CD8-positive, alpha-beta memory T cell (primary cell): ENCODE measurements around the gene RTN4. TPM values are rescaled to one million over a fixed set of nuclear protein-coding genes. Genes with fewer than 3 reads are reported as not detected.

Experiments used
- CTCF ChIA-PET: fragments of 350-600 bp; sonication (Branson Sonifier 250); formaldehyde crosslinking; loops from one replicate; lab custom pipeline; 2021; ENCODE audit warnings: antibody characterized with exemption; lab: Charles Lee
- POLR2A ChIA-PET: fragments of 350-600 bp; sonication (Branson Sonifier 250); formaldehyde crosslinking; loops from one replicate; lab custom pipeline; 2021; ENCODE audit warnings: antibody characterized with exemption; lab: Charles Lee
- DNase-seq, 5 donors: peaks; one replicate each; pipeline versions ENCODE4 v3.0.0 to v3.0.0-alpha.2; 2020 to 2022; ENCODE audit warnings: mixed read lengths in 1 of 5
- H3K27ac ChIP-seq: one replicate; pipeline ENCODE4 v1.7.0; 2013; ENCODE audit warnings: low read depth, mild to moderate bottlenecking, low read length, moderate library complexity
- H3K27me3 ChIP-seq: 2 replicates; pipeline ENCODE4 v1.7.0; 2013; ENCODE audit warnings: low read length, mild to moderate bottlenecking; ENCODE audit not compliant: insufficient read depth, poor library complexity, severe bottlenecking
- H3K36me3 ChIP-seq: 2 replicates; pipeline ENCODE4 v1.7.0; 2013; ENCODE audit warnings: mild to moderate bottlenecking, low read length, moderate library complexity; ENCODE audit not compliant: insufficient read depth
- H3K4me1 ChIP-seq: 2 replicates; pipeline ENCODE4 v1.7.0; 2013; ENCODE audit warnings: mild to moderate bottlenecking, low read length, moderate library complexity; ENCODE audit not compliant: insufficient read depth
- H3K4me3 ChIP-seq: 2 replicates; pipeline ENCODE4 v1.7.0; 2013; ENCODE audit warnings: mild to moderate bottlenecking, low read length
- H3K9me3 ChIP-seq: 2 replicates; pipeline ENCODE4 v1.7.0; 2013; ENCODE audit warnings: mild to moderate bottlenecking, low read length
- H3K27ac Mint-ChIP-seq, 8 donors: one replicate each; pipeline ENCODE4 v1.8.0; 2020 to 2021; ENCODE audit warnings: mixed read lengths in 8 of 8, mild to moderate bottlenecking in 6 of 8, inconsistent platforms in 3 of 8, moderate library complexity in 3 of 8
- H3K27me3 Mint-ChIP-seq, 2 donors: one replicate each; pipeline ENCODE4 v1.8.0; 2020 to 2021; ENCODE audit warnings: mixed read lengths in 2 of 2, mild to moderate bottlenecking in 1 of 2, moderate library complexity in 1 of 2
- H3K36me3 Mint-ChIP-seq, 3 donors: one replicate each; pipeline ENCODE4 v1.8.0; 2020 to 2021; ENCODE audit warnings: mixed read lengths in 3 of 3, inconsistent platforms in 1 of 3, mild to moderate bottlenecking in 1 of 3
- H3K4me1 Mint-ChIP-seq, 3 donors: one replicate each; pipeline ENCODE4 v1.8.0; 2020 to 2021; ENCODE audit warnings: mixed read lengths in 3 of 3, inconsistent platforms in 1 of 3, mild to moderate bottlenecking in 1 of 3
- H3K4me3 Mint-ChIP-seq, 7 donors: one replicate each; pipeline ENCODE4 v1.8.0; 2020 to 2021; ENCODE audit warnings: mixed read lengths in 7 of 7, mild to moderate bottlenecking in 6 of 7, moderate library complexity in 4 of 7, inconsistent platforms in 2 of 7
- H3K9me3 Mint-ChIP-seq, 5 donors: one replicate each; pipeline ENCODE4 v1.8.0; 2020 to 2022; ENCODE audit warnings: mixed read lengths in 5 of 5, mild to moderate bottlenecking in 3 of 5, moderate library complexity in 2 of 5, inconsistent platforms in 1 of 5
- polyA plus RNA-seq: library from polyadenylated mRNA; unstranded; fragments of 300-500 nt; fragmentation: Illumina TruSeq; gene quantifications from one replicate; pipeline ENCODE4 v1.2.3, GENCODE V29; 2021
- total RNA-seq, 2 experiments: library from RNA; stranded (reverse); gene quantifications; one replicate each; pipeline ENCODE4 v1.2.3, GENCODE V29; 2021

Gene RTN4
- total and polyA plus RNA-seq, 3 experiments from 2014 or later = 100 to 110 (median 105) TPM

DNA sequence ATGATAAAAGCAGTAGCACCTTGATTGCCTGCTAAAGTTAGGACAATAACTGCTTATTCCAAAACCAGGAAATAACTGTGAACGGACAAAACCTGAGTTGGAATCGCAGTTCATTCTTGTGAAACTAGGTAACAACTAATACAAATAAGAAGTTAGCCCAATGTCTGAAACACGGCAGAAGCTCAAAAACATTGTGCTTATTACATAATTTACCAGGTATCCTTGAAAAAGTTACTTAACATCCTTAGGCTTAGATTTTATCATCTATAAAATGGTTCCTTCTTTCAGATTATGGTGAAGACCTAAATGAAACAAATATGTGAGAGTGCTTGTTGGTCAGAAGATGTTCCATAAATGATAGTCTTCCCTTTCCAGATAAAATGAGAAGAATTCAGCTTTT, 32.4 kb downstream of the RTN4 start:
- Histone ChIP-seq H3K27ac (no peak overlapping the region), H3K4me1 (peaks cover 8% of the 10 kb centered on the region), H3K4me3 (no peak overlapping the region), H3K9me3 (no peaks in the 10 kb centered on the region), H3K36me3 (no peaks in the 10 kb centered on the region), H3K27me3 (no peaks in the 10 kb centered on the region)
- ChIA-PET CTCF (interaction anchor here (2.9 kb wide), 1 partner anchor 150 kb away, joined by 11 read pairs; no protein-coding TSS in a partner anchor), POLR2A (no interaction called here)
- peaks cover 0 to 7% (median 0%) of the 10 kb centered on the region in 5 donors for H3K9me3 Mint-ChIP-seq
- H3K4me1 Mint-ChIP-seq = peaks cover 42 to 69% (median 63%) of the 10 kb centered on the region in 3 donors
- no peak overlapping the region for H3K4me3 Mint-ChIP-seq
- H3K27ac Mint-ChIP-seq = peak overlapping the region in 1 of 8 donors; percentile 10
- no peaks in the 10 kb centered on the region for H3K27me3 Mint-ChIP-seq
- H3K36me3 Mint-ChIP-seq = peaks cover 4 to 13% (median 4%) of the 10 kb centered on the region in 3 donors
- DNase-seq = no peak

DNA sequence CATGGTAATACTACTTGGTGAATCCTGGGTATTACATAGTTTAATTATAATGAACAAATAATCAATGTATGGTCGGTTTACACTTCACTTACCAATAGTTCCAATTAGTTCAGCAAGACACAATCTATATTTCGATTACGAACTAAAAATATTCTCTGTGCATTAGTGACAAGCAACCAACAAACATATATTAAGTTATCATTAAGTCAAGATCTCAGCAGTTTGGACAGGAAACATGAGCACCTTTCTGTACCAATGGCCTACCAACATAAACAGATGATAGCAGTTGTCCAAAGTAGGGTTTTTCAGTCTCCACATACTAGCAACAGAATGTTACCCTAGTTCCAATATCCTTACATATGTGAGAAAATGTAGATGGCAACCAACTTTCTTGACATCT, 32.8 kb downstream of the RTN4 start:
- Mint-ChIP-seq H3K9me3 (peaks cover 0 to 7% (median 0%) of the 10 kb centered on the region in 5 donors), H3K36me3 (peaks cover 4 to 13% (median 4%) of the 10 kb centered on the region in 3 donors), H3K27ac (peak overlapping the region in 1 of 8 donors; percentile 15), H3K27me3 (no peaks in the 10 kb centered on the region), H3K4me1 (peaks cover 45 to 73% (median 68%) of the 10 kb centered on the region in 3 donors), H3K4me3 (no peak overlapping the region)
- Histone ChIP-seq H3K4me3 (no peak overlapping the region), H3K27me3 (no peaks in the 10 kb centered on the region), H3K4me1 (peaks cover 4% of the 10 kb centered on the region), H3K9me3 (no peaks in the 10 kb centered on the region), H3K27ac (no peak overlapping the region), H3K36me3 (no peaks in the 10 kb centered on the region)
- CTCF ChIA-PET = interaction anchor here (1.5 to 2.9 kb wide), 2 partner anchors 151 to 154 kb away, joined by 4 to 11 read pairs; no protein-coding TSS in a partner anchor
- POLR2A ChIA-PET = interaction anchor here (0.8 kb wide), 1 partner anchor 418 kb away, joined by 3 read pairs; no protein-coding TSS in a partner anchor
- no peak for DNase-seq

DNA sequence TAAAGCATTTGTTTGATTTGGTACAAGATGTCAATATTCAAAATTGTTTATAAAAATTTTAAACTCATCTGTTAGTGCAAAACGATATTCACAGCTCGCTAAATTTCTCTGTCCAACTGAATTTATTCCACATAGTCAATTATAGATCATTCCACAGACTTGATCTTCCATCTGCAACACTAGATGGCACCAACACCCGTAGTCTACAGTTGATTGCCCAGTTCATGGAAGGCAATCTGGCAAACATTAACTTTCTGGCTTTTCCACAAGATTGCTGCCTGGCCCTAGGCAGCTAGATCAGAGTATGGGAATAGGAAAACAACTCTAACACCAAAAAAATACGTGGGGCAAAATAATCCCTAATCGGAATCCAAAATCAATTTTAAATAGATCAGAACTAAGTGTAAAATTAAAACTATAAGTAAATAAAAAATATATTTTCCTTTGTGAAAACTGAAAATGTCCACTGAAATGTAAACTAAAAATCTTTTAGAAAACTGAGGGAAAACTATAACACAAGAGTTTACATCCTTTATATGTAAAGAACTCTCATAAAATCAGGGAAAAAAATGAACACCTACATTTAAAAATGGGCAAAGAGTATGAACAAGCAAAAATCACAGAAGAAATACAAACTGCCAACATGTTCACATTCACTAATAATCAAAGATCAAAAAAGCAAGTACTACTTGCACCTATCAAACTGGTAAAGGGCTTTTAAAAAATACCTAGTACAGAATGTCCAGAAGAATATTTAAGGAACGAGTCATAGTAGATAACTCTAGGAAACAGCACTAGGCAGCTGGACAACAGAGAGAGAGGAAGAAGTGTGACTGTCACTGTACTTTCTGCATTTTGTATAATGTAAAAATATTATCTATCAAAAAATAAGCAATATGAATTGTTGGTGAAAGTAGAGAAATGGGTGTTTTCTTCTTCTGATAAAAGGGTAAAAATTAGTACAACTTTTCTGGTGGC, 35.0 kb downstream of the RTN4 start:
- peaks cover 52 to 85% (median 80%) of the 10 kb centered on the region in 3 donors for H3K4me1 Mint-ChIP-seq
- Histone ChIP-seq H3K4me3 (no peak overlapping the region), H3K27me3 (no peaks in the 10 kb centered on the region), H3K36me3 (no peaks in the 10 kb centered on the region), H3K4me1 (peaks cover 9% of the 10 kb centered on the region), H3K9me3 (no peaks in the 10 kb centered on the region), H3K27ac (no peak overlapping the region)
- H3K4me3 Mint-ChIP-seq = no peak overlapping the region
- H3K36me3 Mint-ChIP-seq = peaks cover 4 to 11% (median 4%) of the 10 kb centered on the region in 3 donors
- peak in 3 of 5 donors; percentile 41 to 63 (median 45) for DNase-seq
- peak overlapping the region in 1 of 8 donors; percentile 10 for H3K27ac Mint-ChIP-seq
- ChIA-PET CTCF (interaction anchor here (0.6 to 2.9 kb wide), 8 partner anchors 9 to 159 kb away, joined by 3 to 11 read pairs (median 4); no protein-coding TSS in a partner anchor), POLR2A (no interaction called here)
- H3K9me3 Mint-ChIP-seq = peaks cover 0 to 7% (median 0%) of the 10 kb centered on the region in 5 donors
- H3K27me3 Mint-ChIP-seq = no peaks in the 10 kb centered on the region

DNA sequence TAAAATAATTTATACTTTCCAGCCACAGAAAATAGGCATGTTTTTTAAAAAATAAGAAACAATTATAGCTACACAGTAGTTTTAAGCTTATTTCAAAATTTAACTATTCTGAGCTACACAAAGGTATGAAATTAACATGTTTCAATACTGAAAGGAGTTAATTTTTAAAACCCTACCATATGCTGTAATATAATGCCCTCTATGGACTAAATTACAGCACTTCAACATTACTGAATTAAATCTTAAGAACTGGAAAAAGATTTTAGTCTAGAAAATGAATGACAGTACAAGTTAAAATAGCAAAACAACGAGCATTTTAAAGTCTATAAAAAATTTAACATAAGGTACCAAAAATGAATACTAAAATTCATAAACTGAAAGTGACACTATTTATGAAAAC, 36.3 kb downstream of the RTN4 start:
- ChIA-PET POLR2A (interaction anchor here (0.6 kb wide), 1 partner anchor 18 kb away, joined by 3 read pairs; no protein-coding TSS in a partner anchor), CTCF (interaction anchor here (1.0 to 1.5 kb wide), 4 partner anchors 17 to 114 kb away, joined by 3 to 6 read pairs (median 6); partner anchors contain the start of gene RTN4)
- H3K4me1 ChIP-seq = peaks cover 19% of the 10 kb centered on the region
- H3K36me3 ChIP-seq = no peaks in the 10 kb centered on the region
- peaks cover 0 to 3% (median 2%) of the 10 kb centered on the region in 3 donors for H3K36me3 Mint-ChIP-seq
- no peaks in the 10 kb centered on the region for H3K9me3 ChIP-seq
- no peaks in the 10 kb centered on the region for H3K27me3 Mint-ChIP-seq
- no peaks in the 10 kb centered on the region for H3K27me3 ChIP-seq
- no peak overlapping the region for H3K27ac ChIP-seq
- peaks cover 49 to 83% (median 80%) of the 10 kb centered on the region in 3 donors for H3K4me1 Mint-ChIP-seq
- no peak for DNase-seq
- H3K4me3 Mint-ChIP-seq = no peak overlapping the region
- peak overlapping the region in 1 of 8 donors; percentile 18 for H3K27ac Mint-ChIP-seq
- H3K9me3 Mint-ChIP-seq = no peaks in the 10 kb centered on the region
- H3K4me3 ChIP-seq = no peak overlapping the region

DNA sequence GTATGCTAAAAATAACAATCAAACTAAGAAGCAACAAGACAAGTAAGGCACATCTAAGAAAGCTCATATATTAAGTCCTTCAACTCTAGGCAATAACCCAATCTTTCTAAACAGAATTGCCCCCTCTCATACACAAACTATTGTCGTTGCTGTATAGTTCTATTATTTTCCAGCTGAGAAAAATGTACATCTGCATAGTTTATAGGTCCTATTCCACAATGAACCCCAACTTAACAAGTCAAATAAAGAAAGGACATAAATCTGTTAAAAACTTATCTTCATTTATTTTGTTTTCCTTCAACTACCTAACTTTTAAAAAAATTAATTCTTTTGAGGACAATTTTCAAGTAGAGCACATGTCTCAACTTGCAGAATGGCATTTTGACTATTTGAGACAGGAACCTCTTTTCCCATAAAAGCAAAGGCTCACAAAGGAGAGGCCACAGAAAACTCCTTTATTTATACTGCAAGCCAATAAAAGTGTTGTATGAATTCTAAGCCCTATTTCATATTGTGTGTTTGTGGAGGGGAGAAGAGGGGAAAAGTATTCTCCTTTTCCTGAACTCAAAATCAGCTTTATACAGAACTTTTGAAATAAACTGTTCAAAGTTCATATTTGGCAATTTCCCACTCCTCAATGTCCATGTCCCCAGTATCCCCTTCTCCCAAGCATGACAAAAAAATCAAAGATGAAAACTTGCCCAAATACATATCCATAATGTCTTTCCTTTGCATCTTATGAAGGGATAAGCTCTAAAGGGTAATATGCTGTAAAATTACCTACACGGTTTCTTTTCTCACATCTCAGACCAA, 37.4 kb downstream of the RTN4 start:
- DNase-seq = no peak
- no peaks in the 10 kb centered on the region for H3K27me3 Mint-ChIP-seq
- H3K4me3 Mint-ChIP-seq = no peak overlapping the region
- no peaks in the 10 kb centered on the region for H3K9me3 Mint-ChIP-seq
- ChIA-PET POLR2A (no interaction called here), CTCF (interaction anchor here (0.6 to 1.2 kb wide), 4 partner anchors 38 to 155 kb away, joined by 3 to 6 read pairs (median 5); partner anchors contain the start of gene RTN4)
- no peaks in the 10 kb centered on the region for H3K36me3 ChIP-seq
- H3K27me3 ChIP-seq = no peaks in the 10 kb centered on the region
- peak overlapping the region; percentile 26 to 83 (median 58) for H3K27ac Mint-ChIP-seq
- H3K4me3 ChIP-seq = no peak overlapping the region
- no peak overlapping the region for H3K27ac ChIP-seq
- H3K4me1 Mint-ChIP-seq = peaks cover 43 to 82% (median 78%) of the 10 kb centered on the region in 3 donors
- no peaks in the 10 kb centered on the region for H3K9me3 ChIP-seq
- H3K36me3 Mint-ChIP-seq = peaks cover 0 to 2% (median 1%) of the 10 kb centered on the region in 3 donors
- peaks cover 25% of the 10 kb centered on the region for H3K4me1 ChIP-seq

DNA sequence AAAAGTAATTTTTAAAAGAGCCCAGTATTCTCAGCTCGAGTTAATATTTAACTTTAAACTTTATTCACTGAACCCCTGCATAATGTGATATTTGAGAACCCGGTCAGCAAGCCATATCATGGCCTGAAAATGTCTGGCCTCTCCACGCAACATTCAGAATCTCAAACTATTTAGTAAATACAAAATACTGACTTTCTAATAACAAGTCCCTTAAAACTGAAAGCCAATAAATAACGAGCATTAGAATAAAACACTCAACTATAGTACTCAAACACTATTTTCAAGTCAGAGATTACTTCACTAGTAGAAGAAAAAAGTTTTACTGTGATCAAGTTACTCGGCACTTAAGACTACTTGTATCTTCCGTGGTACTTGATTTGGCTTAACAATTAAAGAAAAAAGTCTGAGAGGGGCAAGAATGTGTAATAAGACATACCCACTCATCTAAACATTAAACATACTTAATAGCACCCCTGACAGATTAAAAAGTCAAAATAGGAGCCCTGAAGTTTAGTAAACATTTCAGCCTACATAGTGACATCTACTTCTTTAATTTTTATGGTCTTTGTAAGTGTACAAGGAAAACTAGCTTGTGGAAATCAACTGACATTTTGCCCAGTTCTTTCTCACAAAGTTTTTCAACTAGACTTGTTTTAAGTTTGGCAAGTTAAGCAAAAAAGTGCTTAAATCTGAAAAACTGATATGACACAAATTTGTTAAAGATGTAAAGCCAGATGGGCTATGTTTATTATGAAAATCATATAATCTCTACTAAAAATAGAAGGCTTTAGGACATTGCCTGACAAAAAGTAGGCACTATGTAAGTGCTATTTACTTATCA, 38.2 kb downstream of the RTN4 start:
- H3K4me3 Mint-ChIP-seq = peak overlapping the region in 2 of 7 donors; percentile 2 to 26
- Histone ChIP-seq H3K27ac (no peak overlapping the region), H3K27me3 (no peaks in the 10 kb centered on the region), H3K36me3 (no peaks in the 10 kb centered on the region), H3K4me1 (peaks cover 33% of the 10 kb centered on the region), H3K4me3 (no peak overlapping the region), H3K9me3 (no peaks in the 10 kb centered on the region)
- CTCF ChIA-PET = interaction anchor here (1.2 kb wide), 1 partner anchor 156 kb away, joined by 5 read pairs; no protein-coding TSS in a partner anchor
- POLR2A ChIA-PET = no interaction called here
- peak overlapping the region in 7 of 8 donors; percentile 49 to 84 (median 64) for H3K27ac Mint-ChIP-seq
- H3K4me1 Mint-ChIP-seq = peaks cover 47 to 83% (median 78%) of the 10 kb centered on the region in 3 donors
- DNase-seq = no peak
- no peaks in the 10 kb centered on the region for H3K9me3 Mint-ChIP-seq
- H3K27me3 Mint-ChIP-seq = no peaks in the 10 kb centered on the region
- H3K36me3 Mint-ChIP-seq = peaks cover 0 to 2% (median 1%) of the 10 kb centered on the region in 3 donors
